ENCODE measurements around the gene EDNRA. TPM values are rescaled to one million over a fixed set of nuclear protein-coding genes. Genes with fewer than 3 reads are reported as not detected.

EDNRA gene
- 0.34 and 1.3 TPM in 2 replicates for total RNA-seq

DNA sequence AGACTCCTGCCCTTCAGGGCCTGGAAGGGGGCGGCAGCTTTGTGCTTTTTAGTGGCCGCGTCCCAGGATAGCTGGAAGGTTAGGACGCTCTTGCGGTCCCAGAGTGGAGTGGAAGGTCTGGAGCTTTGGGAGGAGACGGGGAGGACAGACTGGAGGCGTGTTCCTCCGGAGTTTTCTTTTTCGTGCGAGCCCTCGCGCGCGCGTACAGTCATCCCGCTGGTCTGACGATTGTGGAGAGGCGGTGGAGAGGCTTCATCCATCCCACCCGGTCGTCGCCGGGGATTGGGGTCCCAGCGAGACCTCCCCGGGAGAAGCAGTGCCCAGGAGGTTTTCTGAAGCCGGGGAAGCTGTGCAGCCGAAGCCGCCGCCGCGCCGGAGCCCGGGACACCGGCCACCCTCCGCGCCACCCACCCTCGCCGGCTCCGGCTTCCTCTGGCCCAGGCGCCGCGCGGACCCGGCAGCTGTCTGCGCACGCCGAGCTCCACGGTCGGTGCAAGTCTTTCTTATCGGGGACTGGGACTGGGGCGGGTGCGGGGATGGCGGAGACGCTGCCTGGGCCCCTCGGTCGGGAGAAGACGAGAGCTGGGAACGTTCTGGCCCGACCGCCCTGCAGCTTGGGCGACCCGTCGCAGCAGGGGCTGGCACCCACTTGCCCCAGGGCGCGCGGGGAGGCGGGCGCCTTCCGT is at the start of gene EDNRA:
EDNRA (plus strand) TSS at position 207 of the 686 bp plus-strand sequence. CDS start 4,585 bp downstream, outside the sequence.

Other genes starting within 250 kb of the EDNRA start
- 32.1 and 36.5 TPM in 2 replicates for gene TMEM184C, start 136.3 kb downstream of the EDNRA start, total RNA-seq
- gene PRMT9, start 203.1 kb downstream of the EDNRA start, total RNA-seq = 8.6 and 15.0 TPM in 2 replicates